Stimulated activated naive CD4-positive, alpha-beta T cell treated with Interleukin-2 at 50 U/mL for 16 hours (primary cell): ENCODE measurements around the gene MYPN.
A peak's percentile ranks its signal among the peaks of the same experiment; 100 is the strongest.
"Not testable (repeated sequence)": the region's sequence is repeated elsewhere in the genome, so short reads cannot be mapped to it uniquely, and the experiment has no call there.

Experiments
- DNase-seq: peaks from one replicate; lab custom pipeline; 2025; lab: John Stamatoyannopoulos, UW

Gene MYPN, protein sequence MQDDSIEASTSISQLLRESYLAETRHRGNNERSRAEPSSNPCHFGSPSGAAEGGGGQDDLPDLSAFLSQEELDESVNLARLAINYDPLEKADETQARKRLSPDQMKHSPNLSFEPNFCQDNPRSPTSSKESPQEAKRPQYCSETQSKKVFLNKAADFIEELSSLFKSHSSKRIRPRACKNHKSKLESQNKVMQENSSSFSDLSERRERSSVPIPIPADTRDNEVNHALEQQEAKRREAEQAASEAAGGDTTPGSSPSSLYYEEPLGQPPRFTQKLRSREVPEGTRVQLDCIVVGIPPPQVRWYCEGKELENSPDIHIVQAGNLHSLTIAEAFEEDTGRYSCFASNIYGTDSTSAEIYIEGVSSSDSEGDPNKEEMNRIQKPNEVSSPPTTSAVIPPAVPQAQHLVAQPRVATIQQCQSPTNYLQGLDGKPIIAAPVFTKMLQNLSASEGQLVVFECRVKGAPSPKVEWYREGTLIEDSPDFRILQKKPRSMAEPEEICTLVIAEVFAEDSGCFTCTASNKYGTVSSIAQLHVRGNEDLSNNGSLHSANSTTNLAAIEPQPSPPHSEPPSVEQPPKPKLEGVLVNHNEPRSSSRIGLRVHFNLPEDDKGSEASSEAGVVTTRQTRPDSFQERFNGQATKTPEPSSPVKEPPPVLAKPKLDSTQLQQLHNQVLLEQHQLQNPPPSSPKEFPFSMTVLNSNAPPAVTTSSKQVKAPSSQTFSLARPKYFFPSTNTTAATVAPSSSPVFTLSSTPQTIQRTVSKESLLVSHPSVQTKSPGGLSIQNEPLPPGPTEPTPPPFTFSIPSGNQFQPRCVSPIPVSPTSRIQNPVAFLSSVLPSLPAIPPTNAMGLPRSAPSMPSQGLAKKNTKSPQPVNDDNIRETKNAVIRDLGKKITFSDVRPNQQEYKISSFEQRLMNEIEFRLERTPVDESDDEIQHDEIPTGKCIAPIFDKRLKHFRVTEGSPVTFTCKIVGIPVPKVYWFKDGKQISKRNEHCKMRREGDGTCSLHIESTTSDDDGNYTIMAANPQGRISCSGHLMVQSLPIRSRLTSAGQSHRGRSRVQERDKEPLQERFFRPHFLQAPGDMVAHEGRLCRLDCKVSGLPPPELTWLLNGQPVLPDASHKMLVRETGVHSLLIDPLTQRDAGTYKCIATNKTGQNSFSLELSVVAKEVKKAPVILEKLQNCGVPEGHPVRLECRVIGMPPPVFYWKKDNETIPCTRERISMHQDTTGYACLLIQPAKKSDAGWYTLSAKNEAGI (N-terminal part only)

DNA sequence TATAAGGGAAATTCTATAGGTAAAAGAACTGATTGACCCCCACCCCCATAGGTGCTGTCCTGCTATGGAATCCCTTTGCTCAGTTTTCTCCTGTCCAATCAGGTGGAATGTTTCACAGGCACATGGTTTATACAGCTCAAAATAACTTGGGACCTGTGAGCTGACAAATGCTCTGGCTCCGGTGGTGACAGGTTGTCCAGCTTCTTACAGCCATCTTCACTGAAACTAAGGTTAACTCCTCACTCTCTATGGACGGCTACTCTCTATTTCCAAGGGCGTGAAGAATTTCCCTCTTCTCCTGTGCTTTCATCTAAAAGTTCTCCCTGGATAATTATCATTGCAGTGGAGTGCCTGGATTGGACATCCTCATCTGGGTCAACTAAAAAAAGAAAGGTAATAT lies at the start of gene MYPN:
MYPN (plus strand) TSS at position 158 of the 400 bp plus-strand sequence. CDS start 11,951 bp downstream, outside the sequence.
- no peak for DNase-seq

DNA sequence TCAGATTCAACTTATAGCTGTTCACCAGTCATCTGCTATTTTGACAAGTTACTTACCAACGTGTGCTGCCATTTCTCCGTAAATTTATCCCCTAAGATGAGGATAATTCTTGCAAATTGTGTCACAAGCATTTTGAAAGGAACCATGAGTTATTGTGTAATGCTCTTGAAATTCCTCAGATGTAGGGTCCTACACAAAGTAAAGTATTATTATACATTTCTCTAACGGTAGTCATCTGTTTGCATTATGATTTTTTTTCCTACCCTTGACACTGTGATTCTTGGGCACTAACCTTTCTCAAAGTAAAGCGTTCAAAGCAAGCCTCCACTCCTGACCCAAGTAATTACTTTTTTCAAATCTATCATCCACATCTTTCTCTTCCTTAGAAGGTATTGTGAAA lies 42.3 kb upstream of the MYPN start:
- DNase-seq = no peak

DNA sequence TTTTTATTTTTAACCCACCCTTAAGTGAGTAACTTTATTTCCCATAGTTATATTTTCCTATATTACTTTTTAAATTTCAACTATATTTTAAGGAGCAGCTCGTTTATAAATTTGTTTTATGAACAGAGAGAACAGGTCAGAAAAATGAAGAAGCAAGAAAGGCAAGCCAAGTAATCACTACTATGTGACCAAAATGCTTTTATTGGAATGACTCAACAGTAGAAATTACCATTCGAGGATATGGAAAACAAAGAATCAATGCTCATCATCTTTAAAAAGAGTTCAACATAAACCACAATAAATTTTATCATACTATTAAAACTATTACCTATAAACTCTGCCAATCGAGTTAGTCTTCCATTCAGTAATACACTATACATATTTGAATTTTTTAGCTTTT lies 41.8 kb upstream of the MYPN start:
- no peak for DNase-seq

DNA sequence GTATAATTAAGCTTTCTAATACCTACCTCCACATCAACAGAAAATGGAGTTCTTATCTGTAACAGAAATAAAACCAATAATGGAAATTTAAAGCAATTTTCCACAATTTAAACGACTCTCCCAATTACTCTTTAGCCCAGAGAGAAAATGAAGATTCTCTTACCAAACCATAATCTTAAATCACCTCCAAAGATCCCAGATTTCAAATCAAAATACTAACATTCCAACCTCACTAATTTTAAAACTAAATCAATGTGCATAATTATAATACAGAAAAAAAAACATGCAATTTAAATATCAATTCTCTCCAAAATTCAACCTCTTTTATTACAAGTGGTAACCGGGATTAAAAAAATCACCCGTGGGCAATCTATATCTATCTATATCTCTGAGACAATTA lies 35.7 kb upstream of the MYPN start:
- no peak for DNase-seq

DNA sequence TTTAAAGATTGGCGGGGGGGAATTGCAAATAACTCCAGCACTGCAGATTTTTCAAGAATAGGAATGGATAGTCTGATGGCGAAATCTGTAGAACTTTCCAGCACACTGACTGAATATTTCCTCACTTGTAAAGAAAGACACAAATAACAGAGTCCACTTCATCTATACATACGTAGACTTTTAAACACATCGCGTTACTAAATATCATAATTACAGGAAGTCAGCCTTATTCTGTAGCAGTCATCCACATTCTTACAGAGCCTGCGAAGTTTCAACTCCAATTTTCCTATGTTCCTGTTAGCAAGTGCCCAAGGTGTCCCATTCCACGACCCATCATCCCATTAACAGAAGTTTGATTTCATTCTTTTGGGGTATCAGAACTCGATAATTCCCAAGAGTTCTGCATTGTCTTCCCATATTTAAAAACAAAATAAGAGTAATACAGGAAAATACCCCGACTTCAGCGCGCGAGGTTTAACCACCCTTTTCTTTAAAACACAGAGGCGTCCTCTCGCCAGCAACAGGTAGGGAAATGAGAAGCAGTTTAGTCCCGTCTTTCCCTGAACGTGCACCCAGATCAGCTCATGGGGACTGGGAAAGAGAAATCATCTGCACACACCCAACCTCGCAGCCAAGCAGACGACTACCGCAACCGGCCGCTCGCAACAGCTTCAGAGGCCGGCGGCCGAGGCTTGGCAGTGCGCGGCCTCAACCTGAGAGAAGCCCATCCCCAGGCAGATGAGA lies 35.1 kb upstream of the MYPN start:
- DNase-seq = no peak

DNA sequence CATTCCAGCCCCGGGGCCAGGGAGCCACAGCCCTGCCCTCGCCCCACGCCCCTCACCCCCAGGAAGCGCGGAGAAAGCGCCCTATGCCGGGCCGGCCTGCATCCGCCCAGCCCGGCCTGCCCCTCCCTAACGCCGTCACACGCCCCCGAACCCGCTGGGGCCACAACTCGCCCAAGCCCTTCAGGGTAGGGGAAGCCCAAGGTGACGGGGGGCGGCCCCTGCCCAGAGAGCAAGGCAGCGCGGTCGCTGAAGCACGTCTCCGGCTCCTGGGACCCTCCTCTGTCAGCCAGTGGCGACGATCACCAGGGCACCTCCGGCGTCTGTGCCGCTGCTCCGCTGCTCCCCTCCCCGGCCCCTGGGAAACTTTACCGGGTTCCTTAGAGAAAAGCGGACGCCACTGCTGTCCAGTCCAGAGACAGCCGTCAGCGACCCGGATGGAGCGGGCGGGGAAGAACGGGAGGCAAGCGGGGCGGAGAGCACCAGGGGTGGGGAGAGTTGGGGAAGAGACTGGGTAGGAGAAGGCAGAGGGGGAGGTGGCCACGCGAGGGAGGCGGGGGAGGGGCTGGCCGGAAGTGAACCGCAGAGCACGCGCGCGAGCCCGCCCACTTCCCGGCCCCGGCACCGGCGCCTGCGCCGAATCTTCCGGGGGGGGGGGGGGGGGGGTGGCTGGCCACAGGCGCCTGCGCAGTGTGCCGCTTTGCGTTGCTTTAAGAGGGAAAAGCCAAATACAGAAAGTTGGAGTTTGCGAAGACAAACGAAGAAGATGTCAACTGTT lies 34.3 kb upstream of the MYPN start, which contains the start of gene HERC4:
HERC4 (minus strand) TSS at position 509 of the 775 bp plus-strand sequence. CDS start 2,175 bp downstream, outside the sequence.
- DNase-seq = peak; percentile 90

DNA sequence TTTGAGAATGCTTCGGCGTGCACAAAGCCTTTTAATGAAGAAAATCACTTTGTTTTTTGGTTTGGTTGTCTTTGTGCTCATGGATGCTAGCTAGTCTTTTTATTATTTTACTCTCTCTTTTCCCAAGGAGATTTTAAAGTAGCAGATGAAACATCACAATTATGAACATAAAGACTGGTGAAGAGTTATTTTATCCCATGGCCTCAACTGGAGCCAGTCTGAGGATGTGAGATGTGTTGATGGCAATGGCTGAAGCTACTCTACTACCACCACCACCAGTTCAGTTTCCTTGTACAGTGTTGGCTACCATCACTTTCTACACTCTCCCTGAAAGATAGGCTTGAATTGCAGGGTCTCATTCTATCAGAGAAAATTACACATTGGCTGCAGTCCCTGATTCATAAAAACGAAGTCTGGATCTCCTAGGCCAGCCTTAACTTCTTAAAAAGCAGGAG lies 33.7 kb upstream of the MYPN start:
- DNase-seq = no peak

DNA sequence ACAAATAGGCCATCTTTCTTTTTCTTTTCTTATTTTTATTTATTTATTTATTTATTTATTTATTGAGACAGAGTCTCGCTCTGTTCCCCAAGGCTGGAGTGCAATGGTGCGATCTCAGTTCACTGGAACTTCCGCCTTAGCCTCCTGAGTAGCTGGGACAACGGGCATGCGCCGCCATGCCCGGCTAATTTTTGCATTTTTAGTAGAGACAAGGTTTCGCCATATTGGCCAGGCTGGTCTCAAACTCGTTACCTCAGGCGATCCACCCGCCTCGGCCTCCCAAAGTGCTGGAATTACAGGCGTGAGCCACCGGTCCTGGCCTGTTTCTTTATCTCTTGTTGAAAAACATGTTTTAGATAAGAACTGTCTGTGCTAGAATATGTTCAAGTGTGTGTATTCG lies 33.2 kb upstream of the MYPN start:
- DNase-seq = not testable (repeated sequence)

DNA sequence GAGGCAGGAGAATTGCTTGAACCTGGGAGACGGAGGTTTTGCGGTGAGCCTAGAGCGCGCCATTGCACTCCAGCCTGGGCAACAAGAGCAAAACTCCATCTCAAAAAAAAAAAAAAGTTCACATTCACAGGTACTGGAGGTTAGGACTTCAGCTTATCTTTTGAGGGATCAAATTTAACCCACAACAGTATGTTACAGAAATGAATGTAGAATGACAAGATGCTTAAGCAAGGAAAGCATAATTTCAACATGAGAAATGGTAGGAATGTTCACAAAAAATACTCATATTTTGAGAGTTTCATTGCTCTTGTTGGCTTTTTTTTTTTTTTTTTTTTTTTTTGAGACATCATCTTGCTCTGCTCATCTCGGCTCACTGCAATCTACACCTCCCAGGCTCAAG lies 32.3 kb upstream of the MYPN start:
- no peak for DNase-seq

DNA sequence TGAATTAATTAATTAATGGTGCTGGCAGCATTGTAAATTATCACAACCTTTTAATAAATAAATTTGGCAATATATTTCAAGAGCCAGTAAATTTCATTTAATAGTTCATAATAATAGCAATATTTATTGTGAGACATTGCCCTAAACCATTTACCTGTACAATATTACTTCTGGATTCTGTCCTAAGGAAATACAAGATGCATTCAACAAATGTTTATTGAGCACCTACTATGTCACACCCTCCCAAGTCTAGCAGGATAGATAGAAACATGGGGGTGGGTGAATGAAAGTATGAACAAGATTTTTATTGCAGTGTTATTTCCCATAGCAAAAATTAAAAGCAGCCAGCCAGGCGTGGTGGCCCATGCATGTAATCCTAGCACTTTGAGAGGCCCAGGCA lies 29.9 kb upstream of the MYPN start:
- DNase-seq = no peak

DNA sequence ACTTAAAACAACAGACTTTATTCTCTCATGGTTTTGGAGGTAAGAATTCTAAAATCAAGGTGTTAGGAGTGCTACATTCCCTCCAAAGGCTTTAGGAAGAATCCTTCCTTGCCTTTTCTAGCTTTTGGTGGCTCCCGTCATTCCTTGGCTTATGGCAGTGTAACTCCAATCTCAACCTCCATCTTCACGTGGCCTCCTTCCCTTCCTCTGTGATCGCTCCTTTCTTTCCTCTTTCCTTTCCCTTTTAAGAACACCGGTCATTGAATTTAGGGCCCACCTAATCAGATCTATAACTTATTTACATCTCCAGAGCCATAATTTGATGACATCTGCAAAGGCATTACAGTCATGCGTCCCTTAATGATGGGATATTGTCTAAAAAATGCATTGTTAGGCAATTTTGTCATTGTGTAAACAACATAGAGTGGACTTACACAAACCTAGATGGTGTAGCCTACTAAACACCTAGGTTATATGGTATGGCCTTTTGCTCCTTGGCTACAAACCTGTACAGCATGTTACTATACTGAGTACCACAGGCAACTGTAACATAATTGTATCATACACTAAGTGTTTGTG lies 28.3 kb upstream of the MYPN start:
- DNase-seq = no peak

DNA sequence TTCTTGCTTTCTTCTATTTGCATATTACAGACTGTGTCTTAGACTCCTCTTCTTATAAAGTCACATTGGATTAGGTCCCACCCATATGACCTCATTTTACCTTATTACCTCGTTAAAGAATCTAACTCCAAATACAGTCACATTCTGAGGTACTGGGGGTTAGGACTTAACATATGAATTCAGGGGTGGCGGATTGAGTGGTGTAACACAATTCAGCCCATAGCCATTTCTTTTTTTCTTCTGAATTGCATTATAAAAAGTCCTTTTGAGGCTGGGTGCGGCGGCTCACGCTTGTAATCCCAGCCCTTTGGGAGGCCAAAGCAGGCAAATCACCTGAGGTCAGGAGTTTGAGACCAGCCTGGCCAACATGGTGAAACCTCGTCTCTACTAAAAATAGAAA lies 27.4 kb upstream of the MYPN start:
- no peak for DNase-seq

DNA sequence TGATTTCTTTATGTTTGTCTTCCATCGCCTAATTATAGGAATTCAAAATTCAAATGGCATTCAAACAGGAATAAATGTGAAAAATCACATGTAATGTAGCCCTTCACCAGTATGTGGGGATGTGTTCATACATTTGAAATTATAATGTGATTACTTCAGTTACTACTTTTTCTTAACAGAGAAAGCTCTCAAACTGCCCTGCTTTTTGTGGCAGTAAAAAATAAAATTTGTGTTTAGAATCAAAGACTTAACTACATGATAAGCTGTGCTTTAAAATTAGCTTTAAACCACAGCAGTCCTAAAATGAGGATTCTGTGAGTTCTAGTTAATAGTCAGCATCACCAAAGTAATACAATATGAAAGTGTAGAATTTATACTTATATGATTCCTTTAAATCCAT lies 26.4 kb upstream of the MYPN start:
- DNase-seq = no peak

DNA sequence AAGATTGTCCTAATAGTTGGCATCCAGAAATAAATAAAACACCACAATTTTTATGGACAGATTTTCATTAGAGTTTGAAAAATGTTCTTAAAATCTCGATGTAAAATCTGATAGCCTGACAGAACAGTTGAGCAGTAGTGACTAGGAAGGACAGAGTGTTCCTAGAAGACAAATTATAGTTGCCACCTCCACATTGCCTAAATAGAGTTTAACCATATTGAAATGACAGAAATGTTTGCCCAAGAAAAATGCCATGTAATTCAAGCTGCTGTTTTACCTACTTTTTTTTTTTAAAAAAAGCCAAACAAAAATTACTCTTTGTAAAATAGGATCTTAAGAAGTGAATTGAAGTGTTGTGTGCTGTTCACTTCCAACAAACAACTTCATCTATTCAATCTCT lies 25.3 kb upstream of the MYPN start:
- DNase-seq = no peak

DNA sequence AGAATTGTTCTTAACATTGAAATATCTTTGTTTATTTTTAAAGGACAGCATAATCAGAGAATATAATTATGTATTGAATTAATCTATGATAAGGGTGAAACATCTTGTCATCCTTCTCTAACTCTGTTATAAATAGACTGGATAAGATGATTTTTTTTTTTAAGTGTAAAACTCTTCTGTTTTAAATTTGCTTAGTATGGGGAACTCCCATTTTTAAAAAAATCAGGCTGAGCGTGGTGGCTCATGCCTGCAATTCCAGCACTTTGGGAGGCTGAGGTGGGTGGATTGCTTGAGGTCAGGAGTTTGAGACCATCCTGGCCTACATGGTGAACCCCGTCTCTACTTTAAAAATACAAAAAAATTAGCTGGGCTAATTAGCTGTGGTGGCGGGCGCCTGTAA lies 24.8 kb upstream of the MYPN start:
- no peak for DNase-seq

DNA sequence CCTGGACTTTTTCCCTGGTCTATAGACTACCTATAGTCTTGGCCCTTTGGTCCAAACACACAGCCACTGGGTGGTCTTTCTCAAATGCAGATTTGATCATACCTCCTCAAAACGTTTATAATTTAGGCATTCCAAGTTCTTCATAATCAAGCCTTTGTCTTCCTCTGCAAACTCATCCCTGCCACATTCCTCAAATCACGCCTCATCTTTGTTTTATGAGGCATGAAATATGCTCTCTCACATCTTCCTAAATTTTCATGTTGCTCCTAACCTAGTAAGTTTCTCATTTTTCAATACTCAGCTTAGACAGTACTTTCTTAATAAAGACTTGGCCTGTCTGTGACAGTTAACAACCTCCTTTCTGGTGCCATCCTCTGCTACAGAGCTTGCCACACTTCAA lies 23.3 kb upstream of the MYPN start:
- no peak for DNase-seq

DNA sequence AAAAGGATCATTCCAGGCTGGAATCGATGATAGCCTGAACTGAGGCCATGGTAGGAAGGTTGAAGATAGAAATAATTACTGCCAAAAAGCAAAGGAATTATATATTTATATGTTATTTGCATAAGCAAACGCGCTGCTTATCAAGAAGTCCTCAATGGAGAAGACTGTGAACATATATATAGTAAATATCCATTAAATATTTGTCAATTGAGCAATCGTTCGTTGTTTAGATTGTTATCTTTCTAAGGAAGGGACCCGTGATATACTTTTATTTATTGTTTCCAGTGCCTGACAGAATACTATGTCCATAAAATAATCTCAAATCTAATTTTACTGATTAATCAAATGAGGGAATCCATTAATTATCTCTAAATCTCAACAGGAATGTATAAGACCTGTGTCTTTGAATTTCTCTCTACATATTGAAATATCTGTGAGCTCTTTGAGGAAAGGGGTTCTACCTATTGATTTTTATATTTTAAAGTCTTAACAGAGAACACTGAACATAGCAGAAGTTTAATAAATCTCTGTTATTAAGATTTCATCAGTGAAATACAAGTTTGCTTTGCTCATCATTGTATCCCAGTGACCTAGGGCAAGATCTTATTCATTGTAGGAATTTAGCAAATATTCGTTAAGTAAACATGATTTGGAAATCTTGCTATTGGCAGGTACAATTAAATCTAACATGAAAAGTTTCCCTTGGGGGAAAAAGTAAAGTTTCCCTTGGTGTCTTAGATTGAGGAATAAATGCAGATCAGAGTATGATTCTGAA lies 22.2 kb upstream of the MYPN start:
- DNase-seq = no peak

DNA sequence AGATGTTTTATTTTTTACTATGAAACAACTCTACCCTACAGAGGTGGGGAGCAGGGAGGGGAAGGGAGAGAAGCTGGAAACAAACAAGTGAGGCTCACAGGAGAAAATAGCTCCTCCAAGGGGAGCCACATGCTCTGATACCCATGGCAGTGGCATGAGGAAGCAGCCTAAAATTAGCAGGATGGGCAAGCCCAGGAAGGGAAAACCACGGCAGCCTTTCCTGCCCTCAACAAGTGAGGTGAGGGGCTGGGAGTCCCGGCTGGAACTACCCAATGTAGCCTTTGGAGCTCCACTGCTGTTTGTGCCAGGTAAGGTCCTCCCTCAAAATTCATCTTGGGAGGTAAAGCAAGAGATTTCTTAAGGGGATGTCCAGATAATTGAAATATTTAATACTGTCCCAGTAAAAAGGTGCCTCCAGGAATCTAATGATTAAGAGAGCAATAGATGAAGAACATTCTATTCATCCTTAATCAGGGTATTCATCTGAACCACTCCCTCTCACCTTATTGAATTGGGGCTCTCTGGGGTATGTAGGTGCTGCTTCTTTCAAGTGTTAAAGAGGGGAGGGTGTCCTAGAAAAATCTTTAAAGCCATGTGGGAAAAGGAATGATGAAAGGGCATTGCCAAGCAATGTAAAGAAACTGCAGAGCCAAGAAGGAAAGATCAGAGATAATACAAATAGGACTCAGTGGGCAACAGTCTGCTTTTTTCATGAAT lies 21.4 kb upstream of the MYPN start:
- no peak for DNase-seq

DNA sequence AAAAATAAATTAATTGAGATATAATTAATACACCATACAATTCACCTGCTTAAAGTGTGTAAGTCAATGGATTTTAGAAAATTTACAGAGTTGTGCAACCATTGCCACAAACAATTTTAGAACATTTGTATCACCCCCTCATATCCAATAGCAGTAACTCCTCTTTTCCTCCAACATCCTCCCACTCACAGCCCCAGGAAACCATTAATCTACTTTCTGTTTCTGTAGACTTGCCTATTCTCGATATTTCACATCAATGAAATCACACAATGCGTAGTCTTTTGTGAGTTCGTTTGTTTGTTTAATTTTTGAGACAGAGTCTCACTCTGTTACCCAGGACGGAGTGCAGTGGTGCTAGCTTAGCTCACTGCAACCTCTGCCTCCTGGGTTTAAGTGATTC lies 20.5 kb upstream of the MYPN start:
- DNase-seq = peak; percentile 1
